AG09319 (cell line): ENCODE data around the gene OLA1.

Experiments used
- DNase-seq: peaks from one replicate; pipeline ENCODE4 v3.0.0-alpha.2; 2010; ENCODE audit warnings: low read depth; ENCODE audit errors: extremely low read depth
- TF ChIP-seq, protein P1 (sequence below): IDR thresholded peaks from 2 replicates; pipeline ENCODE4 v1.5.1; 2011; ENCODE audit warnings: low read depth, mild to moderate bottlenecking, inconsistent platforms, low read length, moderate library complexity

Gene OLA1

DNA sequence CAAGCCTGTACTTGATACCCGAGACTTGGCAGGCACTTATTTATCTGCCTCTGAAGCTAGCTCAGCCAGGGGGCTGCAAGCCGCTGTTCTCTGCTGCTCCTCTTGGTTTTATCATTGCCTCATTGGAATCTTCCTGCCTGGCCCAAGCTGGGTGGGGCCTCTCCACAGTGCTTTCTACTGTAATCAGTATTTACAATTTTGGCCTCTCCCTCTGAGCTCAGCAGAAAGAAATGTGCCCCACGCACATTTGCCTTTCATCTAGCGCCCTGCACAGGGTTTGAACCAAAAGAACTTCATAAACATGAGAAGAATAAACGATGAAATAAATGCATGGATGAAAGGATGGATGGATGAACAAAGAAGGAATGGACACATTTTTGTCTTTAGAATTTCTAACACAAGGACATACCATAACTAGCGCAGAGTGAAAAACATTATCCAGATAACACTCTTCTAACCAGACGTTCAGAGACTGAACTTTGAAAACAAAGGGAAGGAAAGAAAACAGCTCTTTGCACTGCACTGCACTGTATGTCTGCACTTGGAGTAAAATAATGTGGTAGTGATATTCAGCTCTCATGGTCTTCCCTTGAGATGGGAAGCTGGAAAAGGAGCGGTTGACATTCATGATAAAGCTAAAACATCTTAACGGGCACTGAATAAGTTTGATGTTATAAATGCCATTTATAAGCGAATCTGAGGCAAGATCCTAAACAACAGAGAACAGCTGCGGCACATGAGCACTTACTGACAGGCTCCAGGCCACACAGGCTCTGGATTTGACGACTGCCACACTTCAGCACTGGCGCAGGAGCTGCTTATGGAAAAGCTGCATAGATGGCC lies 196.4 kb downstream of the OLA1 start:
- DNase-seq = peak; percentile 35
- TF ChIP-seq, protein P1, sequence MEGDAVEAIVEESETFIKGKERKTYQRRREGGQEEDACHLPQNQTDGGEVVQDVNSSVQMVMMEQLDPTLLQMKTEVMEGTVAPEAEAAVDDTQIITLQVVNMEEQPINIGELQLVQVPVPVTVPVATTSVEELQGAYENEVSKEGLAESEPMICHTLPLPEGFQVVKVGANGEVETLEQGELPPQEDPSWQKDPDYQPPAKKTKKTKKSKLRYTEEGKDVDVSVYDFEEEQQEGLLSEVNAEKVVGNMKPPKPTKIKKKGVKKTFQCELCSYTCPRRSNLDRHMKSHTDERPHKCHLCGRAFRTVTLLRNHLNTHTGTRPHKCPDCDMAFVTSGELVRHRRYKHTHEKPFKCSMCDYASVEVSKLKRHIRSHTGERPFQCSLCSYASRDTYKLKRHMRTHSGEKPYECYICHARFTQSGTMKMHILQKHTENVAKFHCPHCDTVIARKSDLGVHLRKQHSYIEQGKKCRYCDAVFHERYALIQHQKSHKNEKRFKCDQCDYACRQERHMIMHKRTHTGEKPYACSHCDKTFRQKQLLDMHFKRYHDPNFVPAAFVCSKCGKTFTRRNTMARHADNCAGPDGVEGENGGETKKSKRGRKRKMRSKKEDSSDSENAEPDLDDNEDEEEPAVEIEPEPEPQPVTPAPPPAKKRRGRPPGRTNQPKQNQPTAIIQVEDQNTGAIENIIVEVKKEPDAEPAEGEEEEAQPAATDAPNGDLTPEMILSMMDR = peak; percentile 7

DNA sequence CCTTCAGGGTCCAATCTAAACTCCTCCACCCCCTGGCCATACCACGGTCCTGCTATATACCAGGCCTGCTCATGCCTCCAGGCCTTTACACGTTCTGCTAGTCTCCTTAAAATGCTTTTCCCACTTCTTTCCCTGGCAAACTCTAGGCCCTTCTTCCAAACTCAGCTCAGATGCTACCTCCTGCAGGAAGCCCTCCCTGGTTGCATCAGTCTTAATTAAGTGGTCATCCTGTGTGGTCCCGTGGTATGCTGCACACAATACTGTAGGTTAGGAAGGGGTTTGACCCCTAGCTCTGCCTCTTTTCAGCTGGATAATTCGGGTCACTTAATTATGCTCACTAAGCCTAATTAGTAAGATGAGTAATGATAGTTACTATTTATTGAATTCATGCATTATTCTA lies 197.3 kb downstream of the OLA1 start:
- no peak for DNase-seq
- TF ChIP-seq, protein P1 = no peak

DNA sequence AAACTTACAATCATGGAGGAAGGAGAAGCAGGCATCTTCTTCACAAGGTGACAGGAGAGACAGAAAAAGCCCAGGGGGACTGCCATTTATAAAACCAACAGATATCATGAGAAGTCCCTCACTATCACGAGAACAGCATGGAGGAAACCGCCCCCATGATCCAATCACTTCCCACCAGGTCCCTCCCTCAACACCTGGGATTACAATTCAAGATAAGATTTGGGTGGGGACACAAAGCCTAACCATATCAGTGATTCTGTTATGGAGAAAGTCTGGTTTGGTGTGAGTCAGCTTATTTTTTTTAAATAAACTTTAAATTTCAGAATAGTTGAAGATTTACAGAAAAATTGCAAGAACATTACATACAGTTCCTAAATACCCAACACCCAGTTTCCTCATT lies 198.4 kb downstream of the OLA1 start:
- TF ChIP-seq, protein P1 = no peak
- no peak for DNase-seq

DNA sequence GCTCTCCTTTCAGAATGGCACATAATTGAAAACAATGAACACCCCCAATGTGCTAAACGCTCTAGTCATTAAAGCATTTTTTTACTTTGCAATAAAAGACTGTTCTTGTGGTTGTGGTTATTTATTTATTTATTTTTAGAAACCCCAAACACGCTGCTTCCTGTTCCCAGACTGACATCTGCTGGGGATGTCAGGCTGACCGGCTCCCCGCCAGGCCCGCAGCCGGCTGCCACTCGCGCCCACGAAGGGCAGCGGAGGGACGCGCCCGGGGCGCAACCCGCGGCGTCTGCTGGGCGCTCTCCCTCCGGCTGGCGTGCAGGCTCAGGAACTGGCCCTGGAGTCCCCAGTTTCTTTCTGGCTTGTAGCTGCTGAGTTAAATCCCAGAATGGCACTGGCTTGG lies 200.1 kb downstream of the OLA1 start:
- TF ChIP-seq, protein P1 = no peak
- no peak for DNase-seq

DNA sequence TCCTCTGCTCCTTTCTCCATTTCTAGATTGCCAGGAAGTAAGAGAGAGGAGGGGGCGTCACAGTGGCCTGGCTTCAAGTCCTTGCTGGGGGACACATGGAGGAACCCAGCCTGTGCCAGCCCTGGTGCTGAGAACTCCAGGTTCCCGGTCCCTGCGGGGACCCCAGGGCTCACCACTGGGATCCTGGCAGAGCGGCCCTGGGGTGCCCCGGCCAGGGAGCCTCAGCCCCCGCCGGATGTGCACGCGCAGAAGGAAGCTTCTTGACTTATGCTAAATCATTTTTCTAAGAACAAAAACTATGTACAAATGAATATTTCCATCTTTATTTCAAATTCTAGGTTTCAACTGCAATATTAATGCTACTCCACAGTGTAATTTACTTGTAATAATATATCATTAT lies 200.6 kb downstream of the OLA1 start:
- DNase-seq = no peak
- TF ChIP-seq, protein P1 = no peak

DNA sequence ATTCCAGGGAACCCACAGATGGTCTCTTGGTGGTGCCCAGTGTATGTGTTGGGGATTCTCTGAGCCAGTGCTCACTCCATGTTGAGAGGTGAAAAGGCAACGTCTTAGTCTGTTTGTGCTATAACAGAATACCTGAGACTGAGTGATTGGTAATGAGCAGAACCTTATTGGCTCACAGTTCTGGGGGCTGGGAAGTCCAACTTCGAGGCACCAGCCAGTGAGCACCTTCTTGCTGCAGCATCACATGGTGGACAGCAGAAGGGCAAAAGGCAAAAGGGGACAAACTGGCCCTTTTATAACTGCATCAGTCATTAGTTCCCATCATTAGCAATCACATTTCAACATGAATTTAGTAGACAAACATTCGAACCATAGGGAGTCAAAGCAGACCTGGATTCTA lies 202.2 kb downstream of the OLA1 start:
- no peak for DNase-seq
- TF ChIP-seq, protein P1 = no peak

DNA sequence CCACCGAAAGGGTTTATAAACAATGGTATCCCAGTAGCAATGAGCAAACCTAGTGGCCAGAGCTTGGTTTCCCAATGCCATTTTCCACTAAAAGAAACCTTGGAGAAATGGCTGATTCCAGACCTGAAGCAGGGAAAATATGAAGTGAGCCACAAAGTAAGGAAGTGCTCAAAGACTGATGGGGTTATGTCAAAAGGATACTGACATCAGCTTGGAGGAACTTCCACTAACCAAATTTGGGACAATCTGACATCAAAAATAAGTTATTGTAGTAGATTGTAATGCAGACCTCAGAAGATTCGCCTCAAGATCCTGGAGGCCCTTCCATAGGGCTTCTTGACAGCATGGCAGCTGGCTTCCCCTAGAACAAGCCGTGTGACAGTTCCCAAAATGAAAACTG lies 203.8 kb downstream of the OLA1 start:
- DNase-seq = no peak
- TF ChIP-seq, protein P1 = no peak
